Measurements from ENCODE around the gene HMGB1.
"Not testable (repeated sequence)": the region's sequence is repeated elsewhere in the genome, so short reads cannot be mapped to it uniquely, and the experiment has no call there.

Gene HMGB1

GRCh38 chr13:30466358-30466714 is 600 bp upstream of the HMGB1 start:
- DNase-seq (ENCODE audit: low read depth, low spot score): no peak

- no peak for DNase-seq (ENCODE audit: low read depth, low spot score)
Observed at GRCh38 chr13:30465343-30465592, 468 bp downstream of the HMGB1 start.

- peak; percentile 66 for DNase-seq (ENCODE audit: low read depth, low spot score)
Observed at GRCh38 chr13:30464496-30465342, 1.0 kb downstream of the HMGB1 start.

GRCh38 chr13:30463787-30464495 is 1.8 kb downstream of the HMGB1 start:
- DNase-seq (ENCODE audit: low read depth, low spot score): peak; percentile 55

- DNase-seq (ENCODE audit: low read depth, low spot score): not testable (repeated sequence)
Observed at GRCh38 chr13:30461279-30462066, 4.3 kb downstream of the HMGB1 start.

- DNase-seq (ENCODE audit: low read depth, low spot score): no peak
Observed at GRCh38 chr13:30457306-30457891, 8.3 kb downstream of the HMGB1 start.

GRCh38 chr13:30456290-30456689 is 9.4 kb downstream of the HMGB1 start:
- DNase-seq (ENCODE audit: low read depth, low spot score): no peak

GRCh38 chr13:30454991-30455390 is 10.7 kb downstream of the HMGB1 start:
- peak; percentile 8 for DNase-seq (ENCODE audit: low read depth, low spot score)

GRCh38 chr13:30453727-30454126 is 12.0 kb downstream of the HMGB1 start:
- no peak for DNase-seq (ENCODE audit: low read depth, low spot score)

- DNase-seq (ENCODE audit: low read depth, low spot score): not testable (repeated sequence)
Observed at GRCh38 chr13:30451476-30451875, 14.3 kb downstream of the HMGB1 start.

- no peak for DNase-seq (ENCODE audit: low read depth, low spot score)
Observed at GRCh38 chr13:30450066-30450465, 15.7 kb downstream of the HMGB1 start.

- DNase-seq (ENCODE audit: low read depth, low spot score): no peak
Observed at GRCh38 chr13:30448441-30448840, 17.3 kb downstream of the HMGB1 start.

- no peak for DNase-seq (ENCODE audit: low read depth, low spot score)
Observed at GRCh38 chr13:30446126-30446500, 19.6 kb downstream of the HMGB1 start.

GRCh38 chr13:30443957-30444404 is 21.8 kb downstream of the HMGB1 start:
- DNase-seq (ENCODE audit: low read depth, low spot score): peak; percentile 21

GRCh38 chr13:30443491-30443890 is 22.2 kb downstream of the HMGB1 start:
- not testable (repeated sequence) for DNase-seq (ENCODE audit: low read depth, low spot score)

GRCh38 chr13:30442926-30443325 is 22.8 kb downstream of the HMGB1 start:
- peak; percentile 38 for DNase-seq (ENCODE audit: low read depth, low spot score)

GRCh38 chr13:30440910-30441703 is 24.6 kb downstream of the HMGB1 start:
- no peak for DNase-seq (ENCODE audit: low read depth, low spot score)

GRCh38 chr13:30438286-30438685 is 27.4 kb downstream of the HMGB1 start:
- DNase-seq (ENCODE audit: low read depth, low spot score): no peak

GRCh38 chr13:30437177-30437576 is 28.6 kb downstream of the HMGB1 start:
- no peak for DNase-seq (ENCODE audit: low read depth, low spot score)

GRCh38 chr13:30435911-30436451 is 29.8 kb downstream of the HMGB1 start:
- no peak for DNase-seq (ENCODE audit: low read depth, low spot score)

Data from ELF-1 (cell line).